ENCODE data around the gene ALG14. TPM values are rescaled to one million over a fixed set of nuclear protein-coding genes. Genes with fewer than 3 reads are reported as not detected.
"Not testable (repeated sequence)": the region's sequence is repeated elsewhere in the genome, so short reads cannot be mapped to it uniquely, and the experiment has no call there.

The ALG14 gene
- polyA plus RNA-seq, 3 donors from 2014 or later = 3.1 to 5.4 (median 3.2) TPM

- Mint-ChIP-seq H3K4me3 (no peak overlapping the region), H3K4me1 (no peaks in the 10 kb centered on the region), H3K27me3 (ENCODE audit: low read depth in 3 of 3) (peaks cover 0 to 2% (median under 1%) of the 10 kb centered on the region in 3 donors), H3K9me3 (peaks cover 0 to 2% (median 0%) of the 10 kb centered on the region in 6 donors), H3K27ac (no peak overlapping the region), H3K36me3 (no peaks in the 10 kb centered on the region)
- no peak for DNase-seq
Measured at GRCh38 chr1:95097426-95097825, 24.7 kb upstream of the ALG14 start.

DNA sequence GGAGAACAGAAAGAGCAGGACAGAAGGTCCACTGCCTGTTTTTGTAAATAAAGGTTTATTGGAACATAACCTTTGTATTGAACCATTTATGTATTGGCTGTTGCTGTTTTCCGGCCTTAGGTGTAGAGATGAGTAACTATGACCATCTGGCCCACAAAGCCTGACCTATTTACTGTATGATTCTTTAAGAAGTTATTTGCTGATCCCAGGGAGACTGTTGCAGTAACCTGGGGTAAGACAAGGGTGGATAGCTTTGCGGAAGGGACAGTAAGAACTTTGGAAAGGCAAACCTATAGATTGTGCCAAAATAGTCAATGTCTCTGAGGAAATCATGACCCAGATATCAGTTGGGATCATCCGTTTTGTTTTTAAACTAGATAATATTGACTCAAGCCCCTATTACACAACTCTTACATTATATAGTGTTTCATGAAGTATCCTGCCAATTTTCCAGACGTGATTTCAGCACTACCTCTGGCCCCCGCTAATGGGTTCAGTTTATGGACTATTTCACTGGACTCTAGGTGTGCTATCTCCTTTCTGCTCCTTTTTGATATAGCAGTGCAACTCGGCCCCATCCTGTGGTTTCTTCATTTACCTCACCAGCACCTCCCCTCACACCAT is 23.6 kb upstream of the ALG14 start:
- Mint-ChIP-seq H3K4me1 (no peaks in the 10 kb centered on the region), H3K36me3 (no peaks in the 10 kb centered on the region), H3K9me3 (peaks cover 0 to 2% (median 0%) of the 10 kb centered on the region in 6 donors), H3K27me3 (ENCODE audit: low read depth in 3 of 3) (peaks cover 0 to 4% (median 2%) of the 10 kb centered on the region in 3 donors), H3K4me3 (no peak overlapping the region), H3K27ac (no peak overlapping the region)
- DNase-seq = no peak

- Mint-ChIP-seq H3K4me3 (no peak overlapping the region), H3K27me3 (ENCODE audit: low read depth in 3 of 3) (peaks cover 0 to 4% (median 2%) of the 10 kb centered on the region in 3 donors), H3K36me3 (no peaks in the 10 kb centered on the region), H3K4me1 (no peaks in the 10 kb centered on the region), H3K27ac (no peak overlapping the region), H3K9me3 (peaks cover 0 to 2% (median 0%) of the 10 kb centered on the region in 6 donors)
- DNase-seq = no peak
Measured at GRCh38 chr1:95095833-95096217, 23.1 kb upstream of the ALG14 start.

DNA sequence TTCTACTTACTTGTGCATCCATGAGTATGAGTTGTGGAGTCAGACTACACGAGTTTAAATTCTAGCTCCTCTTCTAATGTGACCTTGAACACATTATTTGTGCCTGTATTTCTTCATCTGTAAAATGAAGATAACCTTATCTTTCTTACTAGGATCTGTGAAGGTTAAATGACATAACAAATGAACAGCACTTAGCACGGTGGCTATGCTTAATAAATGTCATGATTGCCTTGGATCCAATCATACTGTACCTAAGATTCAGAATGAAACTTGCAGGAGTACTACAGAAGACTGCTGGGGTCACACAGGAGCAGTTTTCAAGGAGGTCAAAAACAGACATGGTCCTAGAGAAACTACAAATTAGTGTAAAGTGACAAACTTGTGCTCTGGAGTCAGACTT is 22.2 kb upstream of the ALG14 start:
- Mint-ChIP-seq H3K4me1 (no peaks in the 10 kb centered on the region), H3K36me3 (no peaks in the 10 kb centered on the region), H3K27ac (no peak overlapping the region), H3K9me3 (peaks cover 0 to 4% (median 0%) of the 10 kb centered on the region in 6 donors), H3K4me3 (no peak overlapping the region), H3K27me3 (ENCODE audit: low read depth in 3 of 3) (peaks cover 0 to 4% (median 2%) of the 10 kb centered on the region in 3 donors)
- no peak for DNase-seq

DNA sequence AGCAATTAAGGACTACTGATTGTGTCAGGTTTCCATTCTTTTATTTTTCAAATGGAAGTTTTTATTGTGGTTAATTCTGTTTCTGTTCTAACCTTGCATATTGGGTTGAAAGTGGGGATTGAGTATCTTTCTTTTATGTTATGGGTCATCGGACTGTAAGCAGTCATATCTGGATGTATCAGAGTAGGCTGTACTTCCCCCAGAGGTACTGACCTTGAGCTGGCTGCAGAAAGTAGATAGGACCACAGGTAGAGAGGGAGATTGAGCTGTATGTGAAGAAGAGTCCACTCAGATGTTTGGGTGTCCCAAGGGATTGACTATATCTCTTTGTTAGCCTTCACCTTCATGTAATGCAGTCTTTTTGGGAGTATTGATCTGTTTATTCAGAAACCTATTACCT is 20.5 kb upstream of the ALG14 start:
- H3K4me1 Mint-ChIP-seq = no peaks in the 10 kb centered on the region

GRCh38 chr1:95092891-95093290 is 20.1 kb upstream of the ALG14 start:
- not testable (repeated sequence) for DNase-seq; H3K27me3 Mint-ChIP-seq (ENCODE audit: low read depth in 3 of 3); H3K9me3 Mint-ChIP-seq; H3K36me3 Mint-ChIP-seq; H3K4me1 Mint-ChIP-seq; H3K27ac Mint-ChIP-seq; H3K4me3 Mint-ChIP-seq

More for the DNA sequence above, 20.5 kb upstream of the ALG14 start:
- peaks cover 0 to 4% (median 0%) of the 10 kb centered on the region in 6 donors for H3K9me3 Mint-ChIP-seq
- DNase-seq = no peak
- H3K36me3 Mint-ChIP-seq = no peaks in the 10 kb centered on the region
- peaks cover 0 to 4% (median under 1%) of the 10 kb centered on the region in 3 donors for H3K27me3 Mint-ChIP-seq (ENCODE audit: low read depth in 3 of 3)
- H3K4me3 Mint-ChIP-seq = no peak overlapping the region
- no peak overlapping the region for H3K27ac Mint-ChIP-seq

GRCh38 chr1:95091290-95091689 is 18.5 kb upstream of the ALG14 start:
- H3K36me3 Mint-ChIP-seq; H3K4me1 Mint-ChIP-seq; DNase-seq; H3K9me3 Mint-ChIP-seq; H3K4me3 Mint-ChIP-seq; H3K27me3 Mint-ChIP-seq (ENCODE audit: low read depth in 3 of 3); H3K27ac Mint-ChIP-seq: not testable (repeated sequence)

GRCh38 chr1:95089650-95090287 is 17.0 kb upstream of the ALG14 start:
- no peaks in the 10 kb centered on the region for H3K36me3 Mint-ChIP-seq
- no peaks in the 10 kb centered on the region for H3K4me1 Mint-ChIP-seq
- no peak for DNase-seq
- H3K4me3 Mint-ChIP-seq = no peak overlapping the region
- peaks cover 1 to 7% (median 5%) of the 10 kb centered on the region in 3 donors for H3K27me3 Mint-ChIP-seq (ENCODE audit: low read depth in 3 of 3)
- no peak overlapping the region for H3K27ac Mint-ChIP-seq
- H3K9me3 Mint-ChIP-seq = peaks cover 0 to 2% (median 0%) of the 10 kb centered on the region in 6 donors

DNA sequence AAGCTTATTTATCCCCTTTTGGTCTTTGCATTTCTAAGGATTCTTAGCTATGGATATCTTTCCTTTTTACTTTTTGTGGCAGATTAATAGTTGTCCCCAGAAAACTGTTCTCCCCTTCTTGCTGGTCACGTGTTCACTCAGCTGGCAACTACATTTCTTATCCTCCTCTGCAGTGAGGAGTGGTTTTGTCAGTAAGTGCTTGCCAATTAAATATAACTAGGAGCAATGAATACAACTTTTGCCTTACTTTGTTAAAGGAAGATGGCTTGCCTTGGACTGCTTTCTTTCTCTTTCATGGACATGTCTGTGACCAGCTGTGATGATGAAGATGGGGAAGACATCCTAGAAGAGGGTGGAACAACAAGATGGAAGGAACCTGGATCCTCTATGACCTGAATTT is 15.6 kb upstream of the ALG14 start:
- Mint-ChIP-seq H3K9me3 (peaks cover 0 to 2% (median 0%) of the 10 kb centered on the region in 6 donors), H3K27me3 (ENCODE audit: low read depth in 3 of 3) (peaks cover 1 to 12% (median 11%) of the 10 kb centered on the region in 3 donors), H3K4me3 (no peak overlapping the region), H3K36me3 (no peaks in the 10 kb centered on the region), H3K27ac (no peak overlapping the region), H3K4me1 (no peaks in the 10 kb centered on the region)
- DNase-seq = no peak

- Mint-ChIP-seq H3K4me3 (no peak overlapping the region), H3K27ac (no peak overlapping the region), H3K27me3 (ENCODE audit: low read depth in 3 of 3) (peaks cover 1 to 12% (median 7%) of the 10 kb centered on the region in 3 donors), H3K9me3 (peaks cover 0 to 2% (median 0%) of the 10 kb centered on the region in 6 donors), H3K36me3 (no peaks in the 10 kb centered on the region), H3K4me1 (no peaks in the 10 kb centered on the region)
- no peak for DNase-seq
Measured at GRCh38 chr1:95086949-95087533, 14.3 kb upstream of the ALG14 start.

DNA sequence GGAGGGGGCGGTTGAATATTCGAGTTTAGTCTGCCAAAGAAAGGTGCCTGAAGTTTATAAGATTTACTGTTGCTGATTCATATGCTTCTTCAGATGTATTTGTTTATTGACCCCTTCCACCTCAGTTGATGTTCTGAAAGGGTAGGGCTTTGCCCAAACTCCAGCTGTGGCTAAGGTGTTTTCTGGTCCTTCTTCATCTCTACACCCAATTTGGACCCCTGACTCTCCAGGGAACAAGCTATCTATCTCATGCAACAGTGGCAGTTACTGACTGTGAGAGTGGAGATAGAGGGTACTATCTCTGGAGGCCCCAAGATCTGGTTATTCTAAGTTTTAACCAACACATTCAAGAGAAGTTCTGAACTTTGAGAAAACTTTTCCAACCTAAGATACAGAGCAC is 12.6 kb upstream of the ALG14 start:
- no peak for DNase-seq
- Mint-ChIP-seq H3K9me3 (peaks cover 0 to 2% (median 0%) of the 10 kb centered on the region in 6 donors), H3K27ac (no peak overlapping the region), H3K4me3 (no peak overlapping the region), H3K4me1 (no peaks in the 10 kb centered on the region), H3K27me3 (ENCODE audit: low read depth in 3 of 3) (peaks cover 3 to 12% (median 7%) of the 10 kb centered on the region in 3 donors), H3K36me3 (no peaks in the 10 kb centered on the region)

DNA sequence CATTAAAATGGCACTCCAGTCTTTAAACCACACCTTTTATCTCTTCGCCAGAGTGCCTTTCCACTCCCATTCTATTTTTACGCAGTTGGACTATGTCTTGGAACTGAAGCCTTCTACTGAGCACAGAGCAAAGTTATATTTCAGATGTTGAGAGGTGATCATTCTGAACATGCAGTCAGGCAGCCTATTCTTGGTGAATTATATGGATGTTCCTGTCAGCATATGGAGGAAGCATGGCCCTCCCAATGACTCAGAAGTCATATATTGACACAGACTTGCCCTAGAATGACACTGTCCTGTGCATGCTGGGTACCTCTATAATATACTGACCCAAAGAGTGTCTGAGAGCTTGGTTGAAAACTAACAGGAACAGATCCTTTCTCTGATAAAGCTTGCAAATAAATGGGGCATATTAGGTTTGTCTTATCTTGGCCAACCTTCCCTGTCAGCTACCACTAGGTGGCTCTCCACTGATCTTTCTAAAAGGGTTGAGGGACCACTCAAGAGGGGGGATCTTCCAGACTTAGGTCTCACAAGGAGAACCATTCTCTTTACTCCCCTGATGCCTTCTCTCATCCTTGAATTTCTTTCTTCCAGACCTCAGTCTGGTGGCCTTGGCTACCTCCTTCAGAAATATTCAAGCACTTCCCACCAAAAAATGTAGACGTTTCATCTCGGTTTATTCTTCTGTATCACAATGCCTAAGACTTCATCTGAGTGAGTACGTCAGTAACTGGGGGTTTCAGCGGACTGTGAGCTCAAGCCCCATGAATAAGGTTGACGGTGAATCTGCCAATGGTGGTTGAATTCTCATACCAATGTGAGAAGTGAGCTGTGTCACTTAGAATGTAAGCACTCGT is 11.8 kb upstream of the ALG14 start:
- no peaks in the 10 kb centered on the region for H3K9me3 Mint-ChIP-seq
- no peak overlapping the region for H3K27ac Mint-ChIP-seq
- no peak overlapping the region for H3K4me3 Mint-ChIP-seq
- H3K36me3 Mint-ChIP-seq = no peaks in the 10 kb centered on the region
- peaks cover 3 to 12% (median 7%) of the 10 kb centered on the region in 3 donors for H3K27me3 Mint-ChIP-seq (ENCODE audit: low read depth in 3 of 3)
- peak; percentile 12 to 17 (median 14) for DNase-seq
- no peaks in the 10 kb centered on the region for H3K4me1 Mint-ChIP-seq

DNA sequence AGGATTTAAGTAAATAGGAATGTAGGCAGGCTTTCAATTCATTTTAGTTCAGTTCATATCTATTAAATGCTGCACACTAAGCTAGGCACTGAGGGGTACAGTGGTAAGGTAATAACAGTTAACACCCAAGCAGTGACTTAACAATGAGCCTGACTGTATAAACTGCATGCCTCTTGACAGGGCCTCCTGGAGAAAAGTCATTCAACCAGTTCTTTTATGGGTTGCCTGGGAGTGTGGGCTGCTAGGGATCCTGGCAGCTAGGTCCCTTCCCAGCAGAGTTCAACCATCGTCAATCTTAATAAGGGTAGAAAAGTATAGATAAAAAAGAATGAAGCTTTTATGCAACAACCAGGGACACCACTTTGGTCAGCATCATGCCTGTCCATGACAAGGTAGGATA is 8.1 kb upstream of the ALG14 start:
- peaks cover 2 to 7% (median 5%) of the 10 kb centered on the region in 3 donors for H3K27me3 Mint-ChIP-seq (ENCODE audit: low read depth in 3 of 3)
- no peaks in the 10 kb centered on the region for H3K36me3 Mint-ChIP-seq
- no peak overlapping the region for H3K4me3 Mint-ChIP-seq
- no peak for DNase-seq
- H3K4me1 Mint-ChIP-seq = no peaks in the 10 kb centered on the region
- H3K27ac Mint-ChIP-seq = no peak overlapping the region
- H3K9me3 Mint-ChIP-seq = no peaks in the 10 kb centered on the region

- no peak for DNase-seq
- no peaks in the 10 kb centered on the region for H3K9me3 Mint-ChIP-seq
- H3K27me3 Mint-ChIP-seq (ENCODE audit: low read depth in 3 of 3) = peaks cover 2 to 8% (median 5%) of the 10 kb centered on the region in 3 donors
- no peak overlapping the region for H3K4me3 Mint-ChIP-seq
- H3K4me1 Mint-ChIP-seq = no peaks in the 10 kb centered on the region
- H3K27ac Mint-ChIP-seq = no peak overlapping the region
- no peaks in the 10 kb centered on the region for H3K36me3 Mint-ChIP-seq
Measured at GRCh38 chr1:95080446-95080845, 7.7 kb upstream of the ALG14 start.
